Activated CD4-positive, alpha-beta T cell treated with anti-CD3 and anti-CD28 coated beads, Interleukin-2, Interleukin-6, amounts not matched to agents 100 ng/mL and 50 ng/mL, durations not matched to agents 16 hours and 8 hours (primary cell): ENCODE results near the gene CDH4.

Source experiments
- DNase-seq: peaks from one replicate; pipeline ENCODE4 v3.0.0-alpha.2; 2020

Gene CDH4

DNA sequence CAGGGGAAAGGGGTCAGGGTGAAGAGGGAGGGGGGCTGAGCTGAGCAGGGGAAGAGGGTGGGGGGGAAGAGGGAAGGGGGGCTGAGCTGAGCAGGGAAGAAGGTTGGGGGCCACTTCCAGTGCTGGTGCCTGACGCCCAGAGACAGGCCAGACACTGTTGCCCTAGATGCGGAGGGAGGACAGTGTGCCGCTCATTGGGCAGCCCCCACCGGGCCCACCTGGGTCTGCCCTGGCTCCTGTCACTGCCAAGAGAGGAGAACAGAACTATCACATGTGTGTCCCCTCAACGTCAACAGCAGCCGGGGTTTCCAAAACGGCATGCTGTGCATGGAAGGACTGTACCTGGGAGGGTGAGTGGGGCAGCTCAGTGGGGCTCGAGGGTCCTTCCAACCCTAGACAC, 342.1 kb downstream of the CDH4 start:
- no peak for DNase-seq

- no peak for DNase-seq
Observed at GRCh38 chr20:61595216-61595615, 343.2 kb downstream of the CDH4 start.

DNA sequence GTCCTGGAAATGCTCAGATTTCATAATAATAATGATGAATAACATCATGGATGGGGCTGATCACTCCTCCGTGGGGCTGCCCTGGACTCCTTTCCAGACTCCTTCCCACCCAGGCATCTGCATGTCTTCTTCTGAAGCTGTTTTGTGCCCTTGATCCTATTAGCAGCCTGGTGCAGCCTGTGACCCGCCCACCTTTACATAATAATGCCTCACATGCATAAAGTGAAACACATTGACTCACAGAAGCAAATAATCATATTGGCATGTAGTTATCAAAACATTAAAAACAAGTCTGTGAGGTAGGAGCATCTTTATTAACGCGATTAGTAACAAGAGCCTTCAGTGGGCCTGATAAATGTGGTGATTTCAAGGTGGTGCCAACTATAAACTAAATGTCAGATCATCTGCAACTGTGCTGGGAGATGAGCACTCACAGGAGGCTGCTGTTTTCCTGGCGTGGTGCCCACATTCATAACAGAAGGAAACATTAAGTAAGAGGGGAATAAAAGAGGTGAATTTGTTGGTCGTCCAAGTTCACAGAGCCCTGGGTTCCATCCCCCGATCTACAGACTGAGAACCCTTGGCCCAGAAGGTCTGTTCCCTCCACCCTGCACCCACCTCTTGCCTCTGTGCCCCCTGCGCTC, 344.7 kb downstream of the CDH4 start:
- DNase-seq = no peak

DNA sequence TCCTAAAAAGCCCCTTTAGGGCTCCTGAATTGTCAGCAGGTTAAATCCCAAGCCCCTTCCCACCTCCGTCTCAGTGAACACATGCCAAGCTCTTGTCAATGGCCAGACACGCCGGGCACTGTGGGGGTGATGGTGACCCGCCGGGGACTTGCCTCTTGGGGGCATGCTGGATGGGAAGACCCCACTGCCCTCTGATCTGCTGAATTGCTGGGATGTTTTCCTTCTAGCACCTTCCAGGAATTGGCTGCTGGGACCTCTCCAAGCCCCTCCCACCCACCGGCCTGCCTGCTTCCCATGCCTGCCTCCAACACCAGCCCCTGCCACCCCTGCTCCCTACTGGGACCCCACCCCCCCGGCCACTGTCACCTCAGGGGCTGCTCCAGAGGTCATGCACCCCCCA, 345.9 kb downstream of the CDH4 start:
- no peak for DNase-seq

DNA sequence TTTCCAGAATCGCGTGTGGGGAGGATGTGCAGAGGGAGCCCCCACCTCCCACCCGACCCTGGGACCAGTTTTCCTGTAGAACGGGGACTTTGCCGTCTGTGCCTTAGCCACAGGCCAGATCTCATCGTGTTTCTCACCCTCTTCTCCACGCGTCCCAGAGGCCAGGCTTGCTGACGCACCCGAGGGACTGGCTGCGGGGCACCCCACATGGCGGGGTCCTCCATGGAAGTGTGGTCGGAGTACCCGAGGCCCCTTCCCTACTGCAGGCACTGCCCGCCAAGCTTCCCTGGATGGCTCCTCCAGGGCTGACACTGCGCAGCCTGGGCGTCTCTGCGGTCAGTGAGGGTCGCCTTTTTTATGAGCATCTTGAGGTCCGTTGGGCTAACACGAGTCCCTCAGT, 346.5 kb downstream of the CDH4 start:
- no peak for DNase-seq

GRCh38 chr20:61599061-61599531, 347.0 kb downstream of the CDH4 start:
- DNase-seq = no peak

DNA sequence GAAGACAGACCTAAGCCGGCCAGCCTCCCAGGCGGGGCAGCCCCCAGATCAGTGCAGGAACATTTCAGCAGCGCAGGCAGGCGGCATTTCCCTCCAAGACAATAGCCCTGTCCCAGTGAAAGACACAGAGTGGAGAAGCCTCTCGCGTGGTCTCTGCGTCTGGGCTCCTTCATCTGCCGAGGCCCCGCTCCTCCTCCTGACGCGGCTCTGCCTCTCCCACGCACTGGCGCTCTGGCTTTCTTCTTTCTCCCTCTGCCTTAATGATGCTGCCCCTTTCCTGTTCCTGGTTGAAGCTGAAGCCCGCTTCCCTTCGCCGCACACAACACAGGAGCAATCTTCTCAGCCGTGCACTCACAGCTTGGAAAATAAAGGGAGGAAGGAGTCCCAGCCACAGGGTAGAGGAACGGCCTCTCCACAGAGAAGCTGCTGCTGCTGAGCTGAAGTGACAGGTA, 347.5 kb downstream of the CDH4 start:
- no peak for DNase-seq

DNA sequence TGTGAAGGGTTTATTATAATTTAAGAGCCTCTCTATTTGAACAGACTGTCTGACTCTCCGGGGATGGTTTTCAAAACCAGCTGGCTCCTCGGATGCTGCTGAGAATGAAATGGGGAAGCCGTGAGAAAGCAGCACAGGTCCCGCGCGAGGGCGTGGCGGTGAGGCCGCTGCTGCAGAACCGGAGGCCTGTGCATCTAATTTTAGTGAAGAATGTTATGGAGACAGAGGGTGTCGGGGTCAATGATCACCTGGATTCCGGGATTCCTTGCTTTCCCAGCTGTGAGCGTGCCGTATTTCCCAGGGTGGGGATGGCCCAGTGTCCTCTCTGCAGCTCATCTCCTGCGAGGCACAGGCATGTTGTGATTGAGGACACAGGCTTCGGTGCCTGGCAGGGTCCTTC, 348.0 kb downstream of the CDH4 start:
- DNase-seq = no peak

DNA sequence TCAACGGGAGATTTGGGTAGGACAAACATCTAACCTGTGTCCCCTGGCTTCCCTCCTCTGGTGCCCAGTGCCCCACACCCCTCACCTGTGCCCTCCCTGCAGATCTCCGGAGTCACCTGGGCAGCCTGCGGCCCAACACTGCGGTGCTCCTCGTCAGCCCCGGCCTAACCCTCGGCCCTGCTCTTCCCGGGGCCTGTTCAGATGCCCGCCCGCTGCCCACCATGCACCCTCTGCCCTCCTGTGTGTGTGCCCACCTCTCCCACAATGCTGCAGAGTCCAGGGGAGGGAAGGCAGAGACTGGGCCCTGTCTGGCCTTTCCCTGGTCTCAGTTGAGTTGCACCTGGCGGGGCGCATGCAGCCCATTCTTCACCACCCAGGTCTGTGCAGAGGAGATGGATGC, 349.3 kb downstream of the CDH4 start:
- no peak for DNase-seq

DNA sequence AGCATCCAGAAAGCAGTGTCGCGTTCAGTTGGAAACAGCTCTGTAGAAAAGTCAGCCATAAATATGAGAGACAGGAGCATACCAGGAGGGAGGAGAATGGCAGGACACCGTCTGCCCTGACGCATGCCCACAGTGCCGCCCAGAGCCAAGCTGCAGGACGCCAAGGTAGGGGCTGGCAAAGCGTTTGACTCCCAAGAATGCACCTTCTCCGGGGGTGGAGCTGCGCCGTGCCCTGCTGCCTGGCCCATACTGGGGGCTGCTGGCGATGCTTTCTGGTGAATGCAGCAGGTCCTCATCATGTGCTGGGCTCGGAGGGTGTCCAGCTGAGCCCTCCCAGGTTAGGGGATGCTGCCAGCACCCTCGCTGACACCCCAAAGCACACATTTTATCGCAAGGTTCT, 349.8 kb downstream of the CDH4 start:
- no peak for DNase-seq

- DNase-seq = no peak
Observed at GRCh38 chr20:61603715-61604114, 351.7 kb downstream of the CDH4 start.

DNA sequence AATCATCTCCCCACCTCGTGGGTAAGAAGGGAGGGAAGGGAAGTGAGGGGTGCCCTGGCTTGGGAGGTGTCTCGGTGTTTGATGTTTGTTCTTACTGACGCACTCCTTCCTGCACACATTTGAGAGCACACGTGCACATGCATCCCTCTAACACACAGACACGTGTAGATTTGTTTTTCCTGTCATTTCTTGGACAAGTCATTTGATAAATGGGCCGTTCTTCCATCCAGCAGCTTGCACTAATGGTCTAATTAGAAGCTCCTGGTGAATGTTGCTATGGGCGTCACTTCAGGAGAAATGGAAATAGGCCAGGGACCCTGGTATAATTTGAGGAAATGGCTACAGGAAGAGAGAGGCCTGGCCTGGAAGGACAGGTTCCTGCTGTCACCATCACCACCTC, 352.5 kb downstream of the CDH4 start:
- no peak for DNase-seq

DNA sequence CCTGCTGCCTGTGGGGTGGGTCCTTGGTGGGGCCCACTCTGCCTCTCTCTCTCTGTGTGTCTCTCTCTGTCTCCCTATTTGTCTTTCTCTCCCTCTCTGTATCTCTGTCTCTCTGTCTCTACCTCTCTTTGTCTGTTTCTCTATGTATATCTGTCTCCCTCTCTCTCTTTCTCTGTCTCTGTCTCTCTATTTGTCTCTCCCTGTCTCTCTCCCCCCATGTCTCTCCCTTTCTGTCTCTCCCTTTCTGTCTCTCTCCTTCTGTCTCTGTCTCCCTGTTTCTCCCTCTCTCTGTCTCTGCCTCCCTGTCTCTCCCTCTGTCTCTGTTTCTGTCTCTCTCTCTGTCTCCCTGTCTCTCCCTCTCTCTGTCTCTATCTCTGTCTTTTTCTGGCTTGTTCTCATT, 353.2 kb downstream of the CDH4 start:
- DNase-seq = no peak

GRCh38 chr20:61605862-61606557, 353.9 kb downstream of the CDH4 start:
- no peak for DNase-seq

GRCh38 chr20:61608275-61609085, 356.4 kb downstream of the CDH4 start:
- no peak for DNase-seq

GRCh38 chr20:61609461-61609860, 357.4 kb downstream of the CDH4 start:
- no peak for DNase-seq

GRCh38 chr20:61611401-61612180, 359.5 kb downstream of the CDH4 start:
- no peak for DNase-seq

DNA sequence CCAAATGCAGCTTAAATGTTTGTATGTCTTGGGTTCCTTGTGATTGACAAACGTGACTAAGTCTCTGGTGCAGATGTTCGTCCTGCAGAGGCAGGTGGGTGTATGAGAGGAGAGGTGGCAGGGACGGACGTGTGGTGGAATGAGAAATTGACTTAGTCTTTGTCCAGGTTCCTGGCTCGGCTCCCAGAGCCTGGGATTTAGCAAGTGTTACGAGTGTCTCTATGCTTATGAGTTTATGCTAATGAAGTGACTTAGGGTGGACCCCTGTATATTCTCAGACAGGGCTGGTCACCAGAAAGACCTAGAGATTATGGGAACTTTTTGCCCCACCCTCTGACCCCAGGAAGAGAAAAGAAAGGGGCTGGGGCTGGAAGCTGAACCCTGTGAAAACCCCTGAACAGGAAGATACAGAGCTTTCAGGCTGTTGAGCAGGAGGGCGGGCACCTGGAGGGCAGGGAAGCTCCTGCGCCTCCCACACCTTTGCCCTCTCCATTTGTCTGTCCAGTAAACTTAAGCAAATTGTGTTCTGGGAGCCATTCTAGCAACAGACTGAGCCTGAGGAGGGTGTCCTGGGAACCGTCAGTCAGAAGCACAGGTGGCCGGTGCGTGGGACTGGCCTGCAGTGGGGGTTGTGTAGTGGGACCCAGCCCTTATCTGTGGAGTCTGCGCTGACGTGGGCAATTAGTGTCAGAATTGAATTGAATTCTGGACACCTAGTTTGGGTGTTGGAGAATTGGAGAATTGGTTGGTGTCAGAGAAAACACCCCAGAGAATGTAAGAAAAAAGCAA, 362.1 kb downstream of the CDH4 start:
- DNase-seq = no peak

DNA sequence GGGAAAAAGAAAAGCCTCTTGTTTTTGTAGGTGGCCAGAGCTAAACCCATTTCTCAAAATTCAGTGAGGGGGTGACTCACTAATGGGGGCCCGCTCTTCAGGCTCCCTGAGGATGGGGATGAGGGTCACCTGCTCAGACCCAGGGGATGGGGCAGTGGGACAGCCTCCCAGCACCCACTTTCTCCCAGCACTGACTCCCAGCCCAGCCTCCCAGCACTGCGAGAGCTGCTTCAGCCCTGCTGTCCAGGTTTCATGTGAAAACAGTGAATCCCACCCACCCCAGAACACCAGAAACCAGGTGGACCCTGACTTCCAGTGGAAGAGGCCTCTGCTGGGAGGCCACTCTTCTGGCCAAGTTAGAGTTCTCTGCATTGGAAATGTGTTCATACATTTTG, 362.6 kb downstream of the CDH4 start:
- DNase-seq = no peak

- no peak for DNase-seq
Observed at GRCh38 chr20:61615806-61616205, 363.7 kb downstream of the CDH4 start.

DNA sequence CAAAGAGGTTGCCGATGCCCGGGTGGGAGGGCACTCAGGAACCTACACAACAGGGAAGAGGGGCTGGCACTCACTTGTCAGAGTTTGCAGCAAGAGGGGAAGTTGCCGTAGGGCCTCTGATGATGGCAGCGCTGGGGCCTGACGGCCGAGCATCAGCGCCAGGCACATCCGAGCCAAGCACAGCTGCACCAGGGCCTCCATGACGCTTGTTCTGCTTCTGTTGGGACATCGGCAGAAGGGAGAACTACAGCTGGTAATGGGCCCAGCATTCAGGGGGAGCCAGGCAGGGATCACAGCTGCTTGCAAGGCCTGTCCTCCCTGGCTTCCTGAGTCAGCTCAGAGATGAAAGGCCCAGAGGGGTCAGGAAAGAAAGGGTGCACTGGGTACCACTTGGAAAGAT, 367.7 kb downstream of the CDH4 start:
- no peak for DNase-seq

- no peak for DNase-seq
Observed at GRCh38 chr20:61620174-61620573, 368.1 kb downstream of the CDH4 start.
